ENCODE results near the gene SEMA3A. TPM values are rescaled to one million over a fixed set of nuclear protein-coding genes. Genes with fewer than 3 reads are reported as not detected.

Gene SEMA3A
- total RNA-seq, 1 experiment from 2014 or later, result 32.2 TPM

- CTCF ChIA-PET, result no interaction called here
- TF ChIP-seq ZNF671 (CRISPR knock-in tag; IDR thresholded peaks at IDR 0.05), result no peak
- no peak for TF ChIP-seq ZNF532 (CRISPR knock-in tag; IDR thresholded peaks at IDR 0.05; ENCODE audit: borderline replicate concordance)
- TF ChIP-seq TP53 (CRISPR knock-in tag; IDR thresholded peaks at IDR 0.05), result no peak
- no peak for TF ChIP-seq GTF2I (CRISPR knock-in tag; conservative IDR thresholded peaks at IDR 0.05)
- TF ChIP-seq ZNF396 (CRISPR knock-in tag; IDR thresholded peaks at IDR 0.05; ENCODE audit: borderline replicate concordance), result no peak
- TF ChIP-seq, protein P1, sequence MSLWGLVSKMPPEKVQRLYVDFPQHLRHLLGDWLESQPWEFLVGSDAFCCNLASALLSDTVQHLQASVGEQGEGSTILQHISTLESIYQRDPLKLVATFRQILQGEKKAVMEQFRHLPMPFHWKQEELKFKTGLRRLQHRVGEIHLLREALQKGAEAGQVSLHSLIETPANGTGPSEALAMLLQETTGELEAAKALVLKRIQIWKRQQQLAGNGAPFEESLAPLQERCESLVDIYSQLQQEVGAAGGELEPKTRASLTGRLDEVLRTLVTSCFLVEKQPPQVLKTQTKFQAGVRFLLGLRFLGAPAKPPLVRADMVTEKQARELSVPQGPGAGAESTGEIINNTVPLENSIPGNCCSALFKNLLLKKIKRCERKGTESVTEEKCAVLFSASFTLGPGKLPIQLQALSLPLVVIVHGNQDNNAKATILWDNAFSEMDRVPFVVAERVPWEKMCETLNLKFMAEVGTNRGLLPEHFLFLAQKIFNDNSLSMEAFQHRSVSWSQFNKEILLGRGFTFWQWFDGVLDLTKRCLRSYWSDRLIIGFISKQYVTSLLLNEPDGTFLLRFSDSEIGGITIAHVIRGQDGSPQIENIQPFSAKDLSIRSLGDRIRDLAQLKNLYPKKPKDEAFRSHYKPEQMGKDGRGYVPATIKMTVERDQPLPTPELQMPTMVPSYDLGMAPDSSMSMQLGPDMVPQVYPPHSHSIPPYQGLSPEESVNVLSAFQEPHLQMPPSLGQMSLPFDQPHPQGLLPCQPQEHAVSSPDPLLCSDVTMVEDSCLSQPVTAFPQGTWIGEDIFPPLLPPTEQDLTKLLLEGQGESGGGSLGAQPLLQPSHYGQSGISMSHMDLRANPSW (CRISPR knock-in tag; conservative IDR thresholded peaks at IDR 0.05; ENCODE audit: low read depth), result no peak
- ATAC-seq, result peak; percentile 56; the same call in 1 of the 2 replicates
These were observed 77.3 kb downstream of the SEMA3A start for GRCh38 chr7:84117304-84117703.

GRCh38 chr7:84113906-84114850 lies 80.4 kb downstream of the SEMA3A start:
- no peak for ATAC-seq
- ChIA-PET POLR2A (interaction anchor here (0.6 kb wide), 1 partner anchor 12 kb away, joined by 6 read pairs; no protein-coding TSS in a partner anchor), CTCF (no interaction called here)
- no peak for DNase-seq (ENCODE audit: low spot score)
- Mint-ChIP-seq H3K9me3 (no peaks in the 10 kb centered on the region), H3K27ac (peak overlapping the region; percentile 69), H3K4me1 (peaks cover 80% of the 10 kb centered on the region), H3K4me3 (no peak overlapping the region), H3K27me3 (ENCODE audit: low read depth) (no peaks in the 10 kb centered on the region), H3K36me3 (no peaks in the 10 kb centered on the region; the same call in 1 of the 2 replicates)
- TF ChIP-seq, protein P2, sequence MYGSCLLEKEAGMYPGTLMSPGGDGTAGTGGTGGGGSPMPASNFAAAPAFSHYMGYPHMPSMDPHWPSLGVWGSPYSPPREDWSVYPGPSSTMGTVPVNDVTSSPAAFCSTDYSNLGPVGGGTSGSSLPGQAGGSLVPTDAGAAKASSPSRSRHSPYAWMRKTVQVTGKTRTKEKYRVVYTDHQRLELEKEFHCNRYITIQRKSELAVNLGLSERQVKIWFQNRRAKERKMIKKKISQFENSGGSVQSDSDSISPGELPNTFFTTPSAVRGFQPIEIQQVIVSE (CRISPR knock-in tag; IDR thresholded peaks at IDR 0.05; ENCODE audit: borderline replicate concordance), result no peak
- TF ChIP-seq ATF1 (CRISPR knock-in tag; IDR thresholded peaks at IDR 0.05) (no peak), ZNF416 (CRISPR knock-in tag; IDR thresholded peaks at IDR 0.05) (no peak), ZNF317 (CRISPR knock-in tag; IDR thresholded peaks at IDR 0.05; ENCODE audit: borderline replicate concordance, low read depth) (no peak), USF1 (CRISPR knock-in tag; IDR thresholded peaks at IDR 0.05) (no peak)
- TF ChIP-seq, protein P3, sequence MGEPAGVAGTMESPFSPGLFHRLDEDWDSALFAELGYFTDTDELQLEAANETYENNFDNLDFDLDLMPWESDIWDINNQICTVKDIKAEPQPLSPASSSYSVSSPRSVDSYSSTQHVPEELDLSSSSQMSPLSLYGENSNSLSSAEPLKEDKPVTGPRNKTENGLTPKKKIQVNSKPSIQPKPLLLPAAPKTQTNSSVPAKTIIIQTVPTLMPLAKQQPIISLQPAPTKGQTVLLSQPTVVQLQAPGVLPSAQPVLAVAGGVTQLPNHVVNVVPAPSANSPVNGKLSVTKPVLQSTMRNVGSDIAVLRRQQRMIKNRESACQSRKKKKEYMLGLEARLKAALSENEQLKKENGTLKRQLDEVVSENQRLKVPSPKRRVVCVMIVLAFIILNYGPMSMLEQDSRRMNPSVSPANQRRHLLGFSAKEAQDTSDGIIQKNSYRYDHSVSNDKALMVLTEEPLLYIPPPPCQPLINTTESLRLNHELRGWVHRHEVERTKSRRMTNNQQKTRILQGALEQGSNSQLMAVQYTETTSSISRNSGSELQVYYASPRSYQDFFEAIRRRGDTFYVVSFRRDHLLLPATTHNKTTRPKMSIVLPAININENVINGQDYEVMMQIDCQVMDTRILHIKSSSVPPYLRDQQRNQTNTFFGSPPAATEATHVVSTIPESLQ (CRISPR knock-in tag; IDR thresholded peaks at IDR 0.05), result no peak
- TF ChIP-seq, protein P4, sequence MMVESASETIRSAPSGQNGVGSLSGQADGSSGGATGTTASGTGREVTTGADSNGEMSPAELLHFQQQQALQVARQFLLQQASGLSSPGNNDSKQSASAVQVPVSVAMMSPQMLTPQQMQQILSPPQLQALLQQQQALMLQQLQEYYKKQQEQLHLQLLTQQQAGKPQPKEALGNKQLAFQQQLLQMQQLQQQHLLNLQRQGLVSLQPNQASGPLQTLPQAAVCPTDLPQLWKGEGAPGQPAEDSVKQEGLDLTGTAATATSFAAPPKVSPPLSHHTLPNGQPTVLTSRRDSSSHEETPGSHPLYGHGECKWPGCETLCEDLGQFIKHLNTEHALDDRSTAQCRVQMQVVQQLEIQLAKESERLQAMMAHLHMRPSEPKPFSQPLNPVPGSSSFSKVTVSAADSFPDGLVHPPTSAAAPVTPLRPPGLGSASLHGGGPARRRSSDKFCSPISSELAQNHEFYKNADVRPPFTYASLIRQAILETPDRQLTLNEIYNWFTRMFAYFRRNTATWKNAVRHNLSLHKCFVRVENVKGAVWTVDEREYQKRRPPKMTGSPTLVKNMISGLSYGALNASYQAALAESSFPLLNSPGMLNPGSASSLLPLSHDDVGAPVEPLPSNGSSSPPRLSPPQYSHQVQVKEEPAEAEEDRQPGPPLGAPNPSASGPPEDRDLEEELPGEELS (CRISPR knock-in tag; IDR thresholded peaks at IDR 0.05), result no peak
- TF ChIP-seq, protein P5, sequence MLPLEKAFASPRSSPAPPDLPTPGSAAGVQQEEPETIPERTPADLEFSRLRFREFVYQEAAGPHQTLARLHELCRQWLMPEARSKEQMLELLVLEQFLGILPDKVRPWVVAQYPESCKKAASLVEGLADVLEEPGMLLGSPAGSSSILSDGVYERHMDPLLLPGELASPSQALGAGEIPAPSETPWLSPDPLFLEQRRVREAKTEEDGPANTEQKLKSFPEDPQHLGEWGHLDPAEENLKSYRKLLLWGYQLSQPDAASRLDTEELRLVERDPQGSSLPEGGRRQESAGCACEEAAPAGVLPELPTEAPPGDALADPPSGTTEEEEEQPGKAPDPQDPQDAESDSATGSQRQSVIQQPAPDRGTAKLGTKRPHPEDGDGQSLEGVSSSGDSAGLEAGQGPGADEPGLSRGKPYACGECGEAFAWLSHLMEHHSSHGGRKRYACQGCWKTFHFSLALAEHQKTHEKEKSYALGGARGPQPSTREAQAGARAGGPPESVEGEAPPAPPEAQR (CRISPR knock-in tag; IDR thresholded peaks at IDR 0.05), result no peak
- TF ChIP-seq, protein P6, sequence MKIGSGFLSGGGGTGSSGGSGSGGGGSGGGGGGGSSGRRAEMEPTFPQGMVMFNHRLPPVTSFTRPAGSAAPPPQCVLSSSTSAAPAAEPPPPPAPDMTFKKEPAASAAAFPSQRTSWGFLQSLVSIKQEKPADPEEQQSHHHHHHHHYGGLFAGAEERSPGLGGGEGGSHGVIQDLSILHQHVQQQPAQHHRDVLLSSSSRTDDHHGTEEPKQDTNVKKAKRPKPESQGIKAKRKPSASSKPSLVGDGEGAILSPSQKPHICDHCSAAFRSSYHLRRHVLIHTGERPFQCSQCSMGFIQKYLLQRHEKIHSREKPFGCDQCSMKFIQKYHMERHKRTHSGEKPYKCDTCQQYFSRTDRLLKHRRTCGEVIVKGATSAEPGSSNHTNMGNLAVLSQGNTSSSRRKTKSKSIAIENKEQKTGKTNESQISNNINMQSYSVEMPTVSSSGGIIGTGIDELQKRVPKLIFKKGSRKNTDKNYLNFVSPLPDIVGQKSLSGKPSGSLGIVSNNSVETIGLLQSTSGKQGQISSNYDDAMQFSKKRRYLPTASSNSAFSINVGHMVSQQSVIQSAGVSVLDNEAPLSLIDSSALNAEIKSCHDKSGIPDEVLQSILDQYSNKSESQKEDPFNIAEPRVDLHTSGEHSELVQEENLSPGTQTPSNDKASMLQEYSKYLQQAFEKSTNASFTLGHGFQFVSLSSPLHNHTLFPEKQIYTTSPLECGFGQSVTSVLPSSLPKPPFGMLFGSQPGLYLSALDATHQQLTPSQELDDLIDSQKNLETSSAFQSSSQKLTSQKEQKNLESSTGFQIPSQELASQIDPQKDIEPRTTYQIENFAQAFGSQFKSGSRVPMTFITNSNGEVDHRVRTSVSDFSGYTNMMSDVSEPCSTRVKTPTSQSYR (CRISPR knock-in tag; IDR thresholded peaks at IDR 0.05), result no peak

More at GRCh38 chr7:84117304-84117703, 77.3 kb downstream of the SEMA3A start:
- Mint-ChIP-seq H3K36me3 (peaks cover 5% of the 10 kb centered on the region), H3K9me3 (peaks cover 3% of the 10 kb centered on the region; the same call in 1 of the 2 replicates), H3K4me1 (peaks cover 49% of the 10 kb centered on the region), H3K27ac (no peak overlapping the region), H3K27me3 (ENCODE audit: low read depth) (no peaks in the 10 kb centered on the region), H3K4me3 (no peak overlapping the region)
- DNase-seq (ENCODE audit: low spot score), result peak; percentile 34
- POLR2A ChIA-PET, result no interaction called here
